Liver (tissue), 9 donors: Measurements from ENCODE around the gene RBFOX1. TPM values are rescaled to one million over a fixed set of nuclear protein-coding genes. Genes with fewer than 3 reads are reported as not detected.

Experiments
- DNase-seq: peaks from one replicate; pipeline ENCODE4 v3.0.0-alpha.2; 2017; ENCODE audit warnings: low spot score
- H3K27ac ChIP-seq, 2 donors: one replicate each; pipeline ENCODE4 v1.7.0; 2013; ENCODE audit warnings: inconsistent platforms in 2 of 2, low read length in 2 of 2, control low read depth in 1 of 2, low read depth in 1 of 2, mild to moderate bottlenecking in 1 of 2
- H3K27me3 ChIP-seq, 4 donors: one replicate each; pipeline versions ENCODE4 v1.6.1 to v1.7.0; 2013; ENCODE audit warnings: low read length in 3 of 4, inconsistent platforms in 1 of 4, mild to moderate bottlenecking in 1 of 4, moderate library complexity in 1 of 4; ENCODE audit not compliant: control insufficient read depth in 4 of 4, insufficient read depth in 4 of 4
- H3K36me3 ChIP-seq, 4 donors: one replicate each; pipeline versions ENCODE4 v1.6.1 to v1.7.0; 2013; ENCODE audit warnings: low read length in 3 of 4, mild to moderate bottlenecking in 3 of 4, low read depth in 1 of 4, moderate library complexity in 1 of 4; ENCODE audit not compliant: control insufficient read depth in 4 of 4, insufficient read depth in 3 of 4
- H3K4me1 ChIP-seq, 4 donors: one replicate each; pipeline versions ENCODE4 v1.6.1 to v1.7.0; 2013; ENCODE audit warnings: low read length in 3 of 4, mild to moderate bottlenecking in 3 of 4, moderate library complexity in 1 of 4; ENCODE audit not compliant: control insufficient read depth in 4 of 4, insufficient read depth in 4 of 4
- H3K4me3 ChIP-seq, 3 donors: one replicate each; pipeline versions ENCODE4 v1.6.1 to v1.7.0; 2013; ENCODE audit warnings: low read length in 3 of 3, control low read depth in 1 of 3, low read depth in 1 of 3, mild to moderate bottlenecking in 1 of 3
- H3K9ac ChIP-seq, 2 donors: one replicate each; pipeline ENCODE4 v1.7.0; 2013; ENCODE audit warnings: low read length in 2 of 2, mild to moderate bottlenecking in 2 of 2, moderate library complexity in 2 of 2, control low read depth in 1 of 2, low read depth in 1 of 2
- H3K9me3 ChIP-seq, 4 donors: one replicate each; pipeline versions ENCODE4 v1.6.1 to v1.7.0; 2013; ENCODE audit warnings: low read length in 3 of 4; ENCODE audit not compliant: control insufficient read depth in 4 of 4
- ATF3 ChIP-seq: IDR thresholded peaks from 2 replicates; pipeline ENCODE4 v1.6.1; 2016; ENCODE audit warnings: antibody characterized with exemption
- EGR1 ChIP-seq, 2 donors: IDR thresholded peaks; 2 replicates each; pipeline ENCODE4 v1.6.1; 2016 to 2018; ENCODE audit warnings: antibody characterized with exemption in 2 of 2, low read depth in 2 of 2
- FOXA1 ChIP-seq: IDR thresholded peaks from 2 replicates; pipeline ENCODE4 v1.6.1; 2016; ENCODE audit warnings: antibody characterized with exemption
- FOXA2 ChIP-seq: IDR thresholded peaks from 2 replicates; pipeline ENCODE4 v1.6.1; 2016; ENCODE audit warnings: antibody characterized with exemption
- GABPA ChIP-seq, 2 donors: IDR thresholded peaks in 1 of 2; conservative IDR thresholded peaks in 1 of 2; 2 replicates each; pipeline ENCODE4 v1.6.1; 2016; ENCODE audit warnings: antibody characterized with exemption in 2 of 2, mild to moderate bottlenecking in 1 of 2, moderate library complexity in 1 of 2
- HNF4A ChIP-seq, 2 donors: conservative IDR thresholded peaks; 2 replicates each; pipeline ENCODE4 v1.6.1; 2016; ENCODE audit warnings: antibody characterized with exemption in 2 of 2, mild to moderate bottlenecking in 2 of 2
- HNF4G ChIP-seq: IDR thresholded peaks from 2 replicates; pipeline ENCODE4 v1.6.1; 2016; ENCODE audit warnings: antibody characterized with exemption
- JUND ChIP-seq, 2 donors: IDR thresholded peaks; 2 replicates each; pipeline ENCODE4 v1.6.1; 2016; ENCODE audit warnings: antibody characterized with exemption in 2 of 2
- NR2F2 ChIP-seq: IDR thresholded peaks from 2 replicates; pipeline ENCODE4 v1.6.1; 2016; ENCODE audit warnings: antibody characterized with exemption
- RAD21 ChIP-seq, 2 donors: IDR thresholded peaks; 2 replicates each; pipeline ENCODE4 v1.6.1; 2016; ENCODE audit warnings: antibody characterized with exemption in 2 of 2, mild to moderate bottlenecking in 2 of 2
- REST ChIP-seq: IDR thresholded peaks from 2 replicates; pipeline ENCODE4 v1.6.1; 2016; ENCODE audit warnings: antibody characterized with exemption, mild to moderate bottlenecking
- RXRA ChIP-seq, 2 donors: IDR thresholded peaks; 2 replicates each; pipeline ENCODE4 v1.6.1; 2017 to 2018; ENCODE audit warnings: antibody characterized with exemption in 2 of 2, mild to moderate bottlenecking in 1 of 2
- SP1 ChIP-seq: IDR thresholded peaks from 2 replicates; pipeline ENCODE4 v1.6.1; 2018; ENCODE audit warnings: antibody characterized with exemption, mild to moderate bottlenecking
- TAF1 ChIP-seq: conservative IDR thresholded peaks from 2 replicates; pipeline ENCODE4 v1.6.1; 2016; ENCODE audit warnings: antibody characterized with exemption, mild to moderate bottlenecking
- YY1 ChIP-seq: IDR thresholded peaks from 2 replicates; pipeline ENCODE4 v1.6.1; 2016; ENCODE audit warnings: antibody characterized with exemption, mild to moderate bottlenecking
- ZBTB33 ChIP-seq: IDR thresholded peaks from 2 replicates; pipeline ENCODE4 v1.6.1; 2016; ENCODE audit warnings: antibody characterized with exemption
- WGBS: extraction: QIAGEN DNeasy Blood & Tissue Kit; methylation state at CpG from one replicate; pipeline ENCODE4 v1.1.7; 2013; 5-methylcytosine and 5-hydroxymethylcytosine counted together
- polyA plus RNA-seq, 2 donors: library from polyadenylated mRNA; stranded (reverse) in 1 of 2; unstranded in 1 of 2; fragments of 200-250 nt in 1 of 2; fragments of >200 nt in 1 of 2; fragmentation: Nextera tagmentation in 1 of 2; extraction: Ambion mirVana in 1 of 2; gene quantifications; one replicate each; pipeline versions ENCODE4 v1.2.1 to v1.2.3, GENCODE V29; 2013 to 2015
- total RNA-seq, 2 donors: library from RNA; depleted of rRNA; stranded (reverse); fragments of >200 nt; gene quantifications; one replicate each; pipeline ENCODE4 v1.2.3, GENCODE V29; 2014
- TF ChIP-seq, protein P1 (sequence below): fragments of 150-350 bp; IDR thresholded peaks from 2 replicates; pipeline ENCODE4 v1.5.1; 2017; ENCODE audit warnings: improper control_type of control experiment, low read depth, low read length; ENCODE audit not compliant: missing input control
- TF ChIP-seq, protein P2 (sequence below): IDR thresholded peaks from 2 replicates; pipeline ENCODE4 v1.6.1; 2016; ENCODE audit warnings: antibody characterized with exemption
- donor health status: healthy.
- donor health status: healthy.
- donor health status: healthy.
- donor health status: healthy.
- donor health status: healthy.

Gene RBFOX1
- total and polyA plus RNA-seq, 4 donors: not detected

DNA sequence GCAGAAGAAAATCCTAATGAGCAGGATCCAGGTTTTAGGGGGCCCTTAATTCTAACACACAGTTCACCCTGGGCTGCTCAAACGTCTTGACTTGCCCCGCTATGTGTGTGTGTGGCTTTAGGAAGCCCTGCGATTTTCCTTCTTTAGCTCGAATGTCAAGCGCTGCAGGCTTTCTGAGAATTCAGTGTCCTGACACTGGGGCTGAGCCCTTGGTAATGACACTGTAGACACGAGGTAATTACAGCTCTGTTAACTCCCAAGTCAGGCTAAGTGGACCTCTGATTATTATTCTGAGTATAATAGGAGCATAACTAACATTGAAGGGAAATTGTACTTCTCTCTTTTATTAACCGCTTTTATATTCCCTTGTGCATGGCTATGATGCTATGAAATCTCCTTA, 202.1 kb downstream of the RBFOX1 start:
- no peak overlapping the region for H3K9ac ChIP-seq
- H3K9me3 ChIP-seq: peaks cover 0 to 5% (median 3%) of the 10 kb centered on the region in 4 donors
- peaks cover 0 to 6% (median 0%) of the 10 kb centered on the region in 4 donors for H3K27me3 ChIP-seq
- 63% methylated on average over 7 of the region's 7 CpGs for WGBS
- no peak for DNase-seq
- no peaks in the 10 kb centered on the region for H3K36me3 ChIP-seq
- TF ChIP-seq HNF4G (no peak), RXRA (IDR thresholded peaks at IDR 0.05) (no peak), FOXA1 (no peak), JUND (IDR thresholded peaks at IDR 0.05) (no peak), RAD21 (IDR thresholded peaks at IDR 0.05) (no peak), ATF3 (no peak), TAF1 (no peak), REST (no peak), EGR1 (IDR thresholded peaks at IDR 0.05; ENCODE audit: low read depth in 2 of 2) (no peak), SP1 (no peak), YY1 (no peak), FOXA2 (no peak), HNF4A (conservative IDR thresholded peaks at IDR 0.05) (no peak), NR2F2 (no peak), ZBTB33 (no peak), GABPA (IDR thresholded peaks at IDR 0.05 in 1 of 2, conservative IDR thresholded peaks at IDR 0.05 in 1 of 2) (no peak)
- TF ChIP-seq, protein P1, sequence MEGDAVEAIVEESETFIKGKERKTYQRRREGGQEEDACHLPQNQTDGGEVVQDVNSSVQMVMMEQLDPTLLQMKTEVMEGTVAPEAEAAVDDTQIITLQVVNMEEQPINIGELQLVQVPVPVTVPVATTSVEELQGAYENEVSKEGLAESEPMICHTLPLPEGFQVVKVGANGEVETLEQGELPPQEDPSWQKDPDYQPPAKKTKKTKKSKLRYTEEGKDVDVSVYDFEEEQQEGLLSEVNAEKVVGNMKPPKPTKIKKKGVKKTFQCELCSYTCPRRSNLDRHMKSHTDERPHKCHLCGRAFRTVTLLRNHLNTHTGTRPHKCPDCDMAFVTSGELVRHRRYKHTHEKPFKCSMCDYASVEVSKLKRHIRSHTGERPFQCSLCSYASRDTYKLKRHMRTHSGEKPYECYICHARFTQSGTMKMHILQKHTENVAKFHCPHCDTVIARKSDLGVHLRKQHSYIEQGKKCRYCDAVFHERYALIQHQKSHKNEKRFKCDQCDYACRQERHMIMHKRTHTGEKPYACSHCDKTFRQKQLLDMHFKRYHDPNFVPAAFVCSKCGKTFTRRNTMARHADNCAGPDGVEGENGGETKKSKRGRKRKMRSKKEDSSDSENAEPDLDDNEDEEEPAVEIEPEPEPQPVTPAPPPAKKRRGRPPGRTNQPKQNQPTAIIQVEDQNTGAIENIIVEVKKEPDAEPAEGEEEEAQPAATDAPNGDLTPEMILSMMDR: no peak
- TF ChIP-seq, protein P2, sequence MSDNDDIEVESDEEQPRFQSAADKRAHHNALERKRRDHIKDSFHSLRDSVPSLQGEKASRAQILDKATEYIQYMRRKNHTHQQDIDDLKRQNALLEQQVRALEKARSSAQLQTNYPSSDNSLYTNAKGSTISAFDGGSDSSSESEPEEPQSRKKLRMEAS: no peak
- H3K4me3 ChIP-seq: no peak overlapping the region
- H3K27ac ChIP-seq: no peak overlapping the region
- no peaks in the 10 kb centered on the region for H3K4me1 ChIP-seq
